K562 (cell line): Measurements from ENCODE around the gene KDM2A. TPM values are rescaled to one million over a fixed set of nuclear protein-coding genes. Genes with fewer than 3 reads are reported as not detected.

ENCODE experiments used
- ATAC-seq: fragments of 200-7000 bp; cut with Tn5 transposase; 3 replicates; pipeline ENCODE4 v1.9.1; 2020; ENCODE audit warnings: moderate library complexity
- BruUV-seq: library from RNA; stranded (reverse); fragments of 400-500 nt; replicated peaks from 2 replicates; lab custom pipeline; 2021; lab: Mats Ljungman, UMichigan
- CTCF ChIA-PET: fragments of 300-600 bp; formaldehyde crosslinking; extraction: SDS; loops from one replicate; lab custom pipeline; 2021; ENCODE audit warnings: low intra/inter-chr PET ratio; lab: Yijun Ruan, JAX
- POLR2A ChIA-PET: fragments of 300-600, 350-650 bp; sonication (Branson Sonifier 250); formaldehyde crosslinking; extraction: SDS; loops from one replicate; lab custom pipeline; 2021; ENCODE audit warnings: antibody characterized with exemption, inconsistent platforms; lab: Yijun Ruan, JAX
- DNase-seq, 4 experiments: peaks; one replicate each; pipeline versions ENCODE4 v3.0.0 to v3.0.0-alpha.2; 2011 to 2018; ENCODE audit warnings: low spot score in 3 of 4, mixed read lengths in 3 of 4; ENCODE audit errors: extremely low read depth in 1 of 4
- FAIRE-seq: peaks from 2 replicates; lab custom pipeline; 2011; peaks lifted over from hg19 to GRCh38; lab: Jason Lieb, UNC
- H2AFZ ChIP-seq: 2 replicates; pipeline ENCODE4 v1.6.0; 2011; ENCODE audit warnings: low read depth, low read length, control low read depth, inconsistent platforms
- H3K27ac ChIP-seq: fragments of 200-600 bp; 3 replicates; pipeline ENCODE4 v1.8.0; 2011; ENCODE audit warnings: low read depth, mild to moderate bottlenecking, control low read depth, inconsistent platforms, low read length, moderate library complexity, mixed read lengths; ENCODE audit errors: extremely low read depth
- H3K27me3 ChIP-seq, 2 experiments: fragments of 300-600 bp in 1 of 2; 2 replicates in 1 of 2; 3 replicates in 1 of 2; pipeline versions ENCODE4 v1.6.0 to v1.8.0; 2011; ENCODE audit warnings: inconsistent platforms in 2 of 2, low read length in 2 of 2, mild to moderate bottlenecking in 1 of 2, mixed read lengths in 1 of 2, moderate library complexity in 1 of 2; ENCODE audit not compliant: control insufficient read depth in 2 of 2, insufficient read depth in 2 of 2
- H3K36me3 ChIP-seq: fragments of 300-600 bp; 3 replicates; pipeline ENCODE4 v1.8.0; 2011; ENCODE audit warnings: mild to moderate bottlenecking, low read length, inconsistent platforms; ENCODE audit not compliant: control insufficient read depth, insufficient read depth
- H3K4me1 ChIP-seq, 2 experiments: fragments of 200-600 bp in 1 of 2; replicated peaks in 1 of 2; 2 replicates in 1 of 2; 3 replicates in 1 of 2; pipeline versions ENCODE4 v1.5.1 to v1.8.0; 2011; ENCODE audit warnings: inconsistent platforms in 2 of 2, low read length in 2 of 2, mild to moderate bottlenecking in 1 of 2, mixed read lengths in 1 of 2, moderate library complexity in 1 of 2; ENCODE audit not compliant: control insufficient read depth in 2 of 2, insufficient read depth in 2 of 2
- H3K4me2 ChIP-seq: 2 replicates; pipeline ENCODE4 v1.6.1; 2011; ENCODE audit warnings: low read length, control low read depth, inconsistent platforms, mixed read lengths; ENCODE audit not compliant: insufficient read depth
- H3K4me3 ChIP-seq: fragments of 200-600 bp; sonication (generic), shearing (Covaris generic); 2 replicates; pipeline ENCODE4 v1.5.1; 2016; ENCODE audit warnings: control low read depth, inconsistent platforms
- H3K79me2 ChIP-seq: fragments of 200-600 bp; 3 replicates; pipeline ENCODE4 v1.8.0; 2011; ENCODE audit warnings: low read length, inconsistent platforms; ENCODE audit not compliant: control insufficient read depth, insufficient read depth
- H3K9ac ChIP-seq, 2 experiments: 2 replicates each; pipeline versions ENCODE4 v1.6.0 to v1.6.1; 2011; ENCODE audit warnings: low read depth in 2 of 2, low read length in 2 of 2, control low read depth in 1 of 2, inconsistent platforms in 1 of 2, mild to moderate bottlenecking in 1 of 2, mixed read lengths in 1 of 2; ENCODE audit not compliant: insufficient read depth in 1 of 2
- H3K9me1 ChIP-seq: one replicate; pipeline ENCODE4 v1.6.0; 2011; ENCODE audit warnings: inconsistent platforms, mild to moderate bottlenecking, low read length, moderate library complexity; ENCODE audit not compliant: control insufficient read depth, insufficient read depth
- H3K9me3 ChIP-seq: replicated peaks from 2 replicates; pipeline ENCODE4 v1.5.1; 2011; ENCODE audit warnings: low read depth, low read length, inconsistent platforms; ENCODE audit not compliant: control insufficient read depth, insufficient read depth
- H4K20me1 ChIP-seq: replicated peaks from 2 replicates; pipeline ENCODE4 v1.6.1; 2011; ENCODE audit warnings: low read length, inconsistent platforms, mixed read lengths; ENCODE audit not compliant: control insufficient read depth, insufficient read depth
- HNRNPL ChIP-seq: fragments of 200-400 bp; formaldehyde crosslinking; IDR thresholded peaks from 2 replicates; pipeline ENCODE4 v1.6.1; 2017; ENCODE audit warnings: low read depth, mild to moderate bottlenecking, low read length
- PCBP1 ChIP-seq: fragments of 200-400 bp; formaldehyde crosslinking; IDR thresholded peaks from 2 replicates; pipeline ENCODE4 v1.6.1; 2018; ENCODE audit warnings: mild to moderate bottlenecking, low read depth, low read length; ENCODE audit not compliant: poor library complexity, severe bottlenecking
- POLR2G ChIP-seq: fragments of 200-400 bp; formaldehyde crosslinking; IDR thresholded peaks from 2 replicates; pipeline ENCODE4 v1.6.1; 2017; ENCODE audit warnings: low read depth, mild to moderate bottlenecking, antibody characterized with exemption, low read length, moderate library complexity
- PTTG1 ChIP-seq: fragments of 450-650 bp; IDR thresholded peaks from 2 replicates; pipeline ENCODE4 v1.6.1; 2016; ENCODE audit warnings: low read depth, mild to moderate bottlenecking, missing genetic modification characterization, missing compliant biosample characterization
- RBFOX2 ChIP-seq: fragments of 200-400 bp; formaldehyde crosslinking; IDR thresholded peaks from 2 replicates; pipeline ENCODE4 v1.6.1; 2017; ENCODE audit warnings: low read depth, mild to moderate bottlenecking, low read length, moderate library complexity
- ZBTB33 ChIP-seq: sonication (generic); formaldehyde crosslinking; IDR thresholded peaks from 2 replicates; pipeline ENCODE4 v1.8.1; 2023; ENCODE audit warnings: mild to moderate bottlenecking, missing genetic modification reagents
- ZNF707 ChIP-seq: fragments of 250-450 bp; sonication (Bioruptor Pico); conservative IDR thresholded peaks from 2 replicates; pipeline ENCODE4 v1.8.0; 2022; ENCODE audit warnings: inconsistent platforms, mild to moderate bottlenecking, moderate library complexity
- WGBS: fragments of 100-300 bp; shearing (Covaris generic); methylation state at CpG from one replicate; pipeline ENCODE4 v1.1.6; 2016; ENCODE audit warnings: low coverage, mixed read lengths; ENCODE audit not compliant: insufficient coverage; ENCODE audit errors: missing lambda C conversion rate; 5-methylcytosine and 5-hydroxymethylcytosine counted together
- in situ Hi-C: fragments of 300-500 bp; cut with MboI; formaldehyde crosslinking; loops from 4 replicates; pipeline ENCODE4 v1.15.0; 2018; ENCODE audit warnings: inconsistent platforms, mixed read lengths
- intact Hi-C: fragments of 100-400 bp; cut with micrococcal nuclease; formaldehyde crosslinking; loops from 2 replicates; pipeline ENCODE4 v1.14.2; 2022
- polyA plus RNA-seq, 8 experiments: library from polyadenylated mRNA; depleted of rRNA in 4 of 8; stranded (reverse) in 5 of 8; unstranded in 3 of 8; fragments of >200 nt; fragmentation: Nextera tagmentation in 2 of 8; fragmentation: Illumina TruSeq in 1 of 8; extraction: Ambion mirVana in 2 of 8; extraction: Trizol in 1 of 8; gene quantifications; 2 replicates each; pipeline versions ENCODE4 v1.2.1 to v1.2.3, GENCODE V29; 2011 to 2014; ENCODE audit warnings: inconsistent platforms in 1 of 8, missing spikeins in 1 of 8
- total RNA-seq, 7 experiments: library from RNA; depleted of rRNA in 6 of 7; stranded (reverse); fragments of >200 nt in 6 of 7; fragmentation: Illumina TruSeq in 2 of 7; extraction: Trizol in 2 of 7; gene quantifications; 2 replicates each; pipeline versions ENCODE4 v1.2.1 to v1.2.3, GENCODE V29; 2011 to 2021; ENCODE audit warnings: low replicate concordance in 1 of 7

Gene KDM2A
- total and polyA plus RNA-seq, 9 of the 15 experiments (the other 6 are each of a cell fraction or from before 2014, with no cell fraction given): 5.0 to 39.3 (median 21.3) TPM

- POLR2A ChIA-PET: interaction anchor here (0.7 to 2.1 kb wide), 2 partner anchors 9 to 11 kb away, joined by 3 to 10 read pairs; no protein-coding TSS in a partner anchor
- 82% methylated on average over 2 of the region's 65 CpGs for WGBS
- DNase-seq (peak in 1 of 4 experiments; percentile 8), ATAC-seq (peak; percentile 10; the same call in 2 of the 3 replicates), FAIRE-seq (no peak)
- Histone ChIP-seq H3K9ac (no peak within 1 kb of the TSS), H4K20me1 (no peaks in the 10 kb centered on the region), H3K27ac (no peak within 1 kb of the TSS), H3K9me3 (no peaks in the 10 kb centered on the region), H3K27me3 (no peaks in the 10 kb centered on the region), H3K4me3 (no peak within 1 kb of the TSS), H3K79me2 (no peaks in the 10 kb centered on the region), H3K4me2 (no peak within 1 kb of the TSS), H2AFZ (no peak within 1 kb of the TSS), H3K36me3 (peaks cover 38% of the 10 kb centered on the region; the same call in 2 of the 3 replicates), H3K9me1 (no peaks in the 10 kb centered on the region), H3K4me1 (peaks cover 0 to 43% of the 10 kb centered on the region in 2 experiments; a peak in 2 of 5 replicates)
- intact Hi-C loops: no loop called here
- CTCF ChIA-PET: no interaction called here
- BruUV-seq: no TSS peak
- TF ChIP-seq ZNF707 (CRISPR knock-in tag) (no peak), PCBP1 (peak; percentile 39), HNRNPL (peak; percentile 88), ZBTB33 (CRISPR knock-in tag) (peak; percentile 9), POLR2G (peak; percentile 49), PTTG1 (tag) (no peak), RBFOX2 (peak; percentile 51; the same call in 1 of the 2 replicates)
- in situ Hi-C loops: no loop called here
Measured at GRCh38 chr11:67303132-67303834, 184.2 kb downstream of the KDM2A start, which contains the start of gene SSH3. Gene SSH3 (plus strand): TSS chr11:67303530. CDS start chr11:67303626, 96 bp downstream.
